ENCODE data around the gene EIPR1.

GRCh38 chr2:3176869-3177255 is 200.8 kb downstream of the EIPR1 start:
- TF ChIP-seq POLR2A (IDR thresholded peaks at IDR 0.05; ENCODE audit: low read depth, low read length) = no peak
- TF ChIP-seq POLR2AphosphoS5 (IDR thresholded peaks at IDR 0.05; ENCODE audit: low read depth, low read length) = no peak
- TF ChIP-seq TAF1 (IDR thresholded peaks at IDR 0.05; ENCODE audit: borderline replicate concordance, low read depth, low read length) = no peak
